ELR (cell line): ENCODE measurements around the gene GBE1.
A peak's percentile ranks its signal among the peaks of the same experiment; 100 is the strongest.
"Not testable (repeated sequence)": the region's sequence is repeated elsewhere in the genome, so short reads cannot be mapped to it uniquely, and the experiment has no call there.

Experiments
- DNase-seq: peaks from one replicate; pipeline ENCODE4 v3.0.0-alpha.2; 2015; ENCODE audit warnings: low read depth

The GBE1 gene

GRCh38 chr3:81531263-81531662 lies 230.2 kb downstream of the GBE1 start:
- DNase-seq, result no peak

- no peak for DNase-seq
Observed at GRCh38 chr3:81530180-81530939, 231.1 kb downstream of the GBE1 start.

GRCh38 chr3:81521855-81522254 lies 239.6 kb downstream of the GBE1 start:
- DNase-seq, result no peak

- DNase-seq, result no peak
Observed at GRCh38 chr3:81518945-81519344, 242.5 kb downstream of the GBE1 start.

- no peak for DNase-seq
Observed at GRCh38 chr3:81516042-81516441, 245.4 kb downstream of the GBE1 start.

- no peak for DNase-seq
Observed at GRCh38 chr3:81513591-81513990, 247.9 kb downstream of the GBE1 start.

- no peak for DNase-seq
Observed at GRCh38 chr3:81503026-81503425, 258.4 kb downstream of the GBE1 start.

GRCh38 chr3:81502236-81502635 lies 259.2 kb downstream of the GBE1 start:
- no peak for DNase-seq

GRCh38 chr3:81500039-81500438 lies 261.4 kb downstream of the GBE1 start:
- no peak for DNase-seq

- DNase-seq, result peak; percentile 19
Observed at GRCh38 chr3:81497572-81498251, 263.7 kb downstream of the GBE1 start.

- no peak for DNase-seq
Observed at GRCh38 chr3:81496407-81497104, 264.9 kb downstream of the GBE1 start.

- DNase-seq, result not testable (repeated sequence)
Observed at GRCh38 chr3:81492471-81492870, 269.0 kb downstream of the GBE1 start.

- DNase-seq, result no peak
Observed at GRCh38 chr3:81492040-81492439, 269.4 kb downstream of the GBE1 start.

- peak; percentile 85 for DNase-seq
Observed at GRCh38 chr3:81490541-81491288, 270.7 kb downstream of the GBE1 start.

- peak; percentile 66 for DNase-seq
Observed at GRCh38 chr3:81485444-81485865, 276.0 kb downstream of the GBE1 start.

GRCh38 chr3:81484520-81484919 lies 276.9 kb downstream of the GBE1 start:
- DNase-seq, result no peak

- DNase-seq, result no peak
Observed at GRCh38 chr3:81483046-81483445, 278.4 kb downstream of the GBE1 start.

GRCh38 chr3:81477740-81478139 lies 283.7 kb downstream of the GBE1 start:
- no peak for DNase-seq

- DNase-seq, result no peak
Observed at GRCh38 chr3:81476692-81477091, 284.8 kb downstream of the GBE1 start.

GRCh38 chr3:81472600-81473362 lies 288.7 kb downstream of the GBE1 start:
- no peak for DNase-seq

- no peak for DNase-seq
Observed at GRCh38 chr3:81470524-81471278, 290.7 kb downstream of the GBE1 start.
